Cortex of kidney (tissue), 1 donor: ENCODE data around the gene TUBA1C.
"Not testable (repeated sequence)": the region's sequence is repeated elsewhere in the genome, so short reads cannot be mapped to it uniquely, and the experiment has no call there.

Source experiments
- DNase-seq: peaks from one replicate; lab custom pipeline; 2025; lab: John Stamatoyannopoulos, UW

Gene TUBA1C

DNA sequence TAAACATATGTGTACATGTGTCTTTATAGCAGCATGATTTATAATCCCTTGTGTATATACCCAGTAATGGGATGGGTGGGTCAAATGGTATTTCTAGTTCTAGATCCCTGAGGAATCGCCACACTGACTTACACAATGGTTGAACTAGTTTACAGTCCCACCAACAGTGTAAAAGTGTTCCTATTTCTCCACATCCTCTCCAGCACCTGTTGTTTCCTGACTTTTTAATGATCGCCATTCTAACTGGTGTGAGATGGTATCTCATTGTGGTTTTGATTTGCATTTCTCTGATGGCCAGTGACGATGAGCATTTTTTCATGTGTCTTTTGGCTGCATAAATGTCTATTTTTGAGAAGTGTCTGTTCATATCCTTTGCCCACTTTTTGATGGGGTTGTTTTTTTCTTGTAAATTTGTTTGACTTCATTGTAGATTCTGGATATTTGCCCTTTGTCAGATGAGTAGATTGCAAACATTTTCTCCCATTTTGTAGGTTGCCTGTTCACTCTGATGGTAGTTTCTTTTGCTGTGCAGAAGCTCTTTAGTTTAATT lies 45.6 kb downstream of the TUBA1C start:
- not testable (repeated sequence) for DNase-seq

- no peak for DNase-seq
These were observed 49.9 kb downstream of the TUBA1C start for GRCh38 chr12:49314811-49315210.

DNA sequence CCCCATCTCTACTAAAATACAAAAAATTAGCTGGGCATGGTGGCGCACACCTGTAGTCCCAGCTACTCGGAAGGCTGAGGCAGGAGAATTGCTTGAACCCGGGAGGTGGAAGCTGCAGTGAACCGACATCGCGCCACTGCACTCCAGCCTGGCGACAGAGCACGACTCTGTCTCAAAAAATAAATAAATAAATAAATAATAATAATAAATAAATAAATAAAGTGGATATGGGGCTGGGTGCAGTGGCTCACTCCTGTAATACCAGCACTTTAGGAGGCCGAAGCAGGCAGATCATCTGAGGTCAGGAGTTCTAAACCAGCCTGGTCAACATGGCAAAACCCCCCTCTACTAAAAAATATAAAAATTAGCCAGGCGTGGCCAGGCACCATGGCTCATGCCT lies 52.2 kb downstream of the TUBA1C start:
- not testable (repeated sequence) for DNase-seq

DNA sequence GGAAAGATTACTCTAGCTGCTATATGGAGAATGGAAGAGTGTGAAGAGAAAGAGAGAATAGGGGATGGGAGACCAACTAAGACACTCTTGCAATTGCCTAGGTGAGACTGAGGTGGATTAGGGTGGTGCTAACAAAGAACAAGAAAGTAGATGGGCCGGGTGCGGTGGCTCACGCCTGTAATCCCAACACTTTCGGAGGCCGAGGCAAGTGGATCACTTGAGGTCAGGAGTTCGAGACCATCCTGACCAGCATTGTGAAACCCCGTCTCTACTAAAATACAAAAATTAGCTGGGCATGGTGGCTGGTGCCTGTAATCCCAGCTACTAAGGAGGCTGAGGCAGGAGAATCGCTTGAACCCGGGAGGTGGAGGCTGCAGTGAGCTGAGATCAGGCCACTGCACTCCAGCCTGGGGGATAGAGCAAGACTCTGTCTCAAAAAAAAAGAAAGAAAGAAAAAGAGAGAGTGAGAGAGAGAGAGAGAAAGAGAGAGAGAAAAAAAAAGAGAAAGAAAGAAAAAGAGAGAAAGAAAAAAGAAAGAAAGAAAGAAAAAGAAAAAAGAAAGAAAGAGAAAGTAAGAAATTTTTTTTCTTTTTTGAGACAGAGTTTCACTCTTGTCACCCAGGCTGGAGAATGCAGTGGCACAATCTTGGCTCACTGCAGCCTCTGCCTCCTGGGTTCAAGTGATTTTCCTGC lies 55.7 kb downstream of the TUBA1C start:
- not testable (repeated sequence) for DNase-seq

- DNase-seq: no peak
These were observed 57.5 kb downstream of the TUBA1C start for GRCh38 chr12:49322367-49322707.

DNA sequence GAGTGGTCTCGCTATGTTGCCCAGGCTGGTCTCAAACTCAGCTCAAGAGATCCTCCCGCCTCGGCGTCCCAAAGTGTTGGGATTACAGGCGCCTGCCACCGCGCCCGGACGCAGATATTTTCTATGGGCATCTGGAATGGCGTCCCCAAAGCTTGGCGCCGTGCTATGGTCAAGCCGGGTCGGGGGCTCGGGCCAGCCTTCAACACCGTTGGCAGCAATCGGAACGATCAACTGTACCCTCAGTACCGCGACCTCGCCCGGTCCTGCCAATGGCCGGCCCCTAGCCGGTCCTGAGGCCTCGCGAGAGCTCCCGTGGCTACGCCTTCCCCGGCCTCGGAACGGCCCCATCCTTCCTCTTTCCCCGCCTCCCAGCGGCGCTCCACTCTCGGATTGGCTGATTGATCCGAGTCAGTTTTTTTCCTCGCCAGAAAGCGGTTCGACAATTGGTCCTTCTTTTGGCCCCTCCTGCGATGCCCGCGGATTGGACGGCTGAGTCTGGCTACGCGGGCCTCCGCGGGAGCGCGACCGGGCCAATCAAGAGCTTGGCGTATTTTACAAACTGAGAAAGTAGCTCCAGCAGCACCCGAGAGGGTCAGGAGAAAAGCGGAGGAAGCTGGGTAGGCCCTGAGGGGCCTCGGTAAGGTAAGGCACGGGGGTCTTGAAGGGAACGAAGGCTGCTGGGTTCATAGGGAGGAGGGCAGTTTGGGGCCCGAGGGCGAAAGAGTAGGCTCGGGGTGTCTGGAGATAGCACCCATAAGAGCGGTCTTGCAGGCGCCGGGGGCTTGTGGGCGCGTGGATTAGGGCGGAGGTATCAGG lies 58.0 kb downstream of the TUBA1C start, which contains the start of gene TROAP:
Gene TROAP (plus strand): TSS at position 548 of the 816 bp plus-strand sequence. CDS start 354 bp downstream, outside the sequence.
- DNase-seq: no peak

DNA sequence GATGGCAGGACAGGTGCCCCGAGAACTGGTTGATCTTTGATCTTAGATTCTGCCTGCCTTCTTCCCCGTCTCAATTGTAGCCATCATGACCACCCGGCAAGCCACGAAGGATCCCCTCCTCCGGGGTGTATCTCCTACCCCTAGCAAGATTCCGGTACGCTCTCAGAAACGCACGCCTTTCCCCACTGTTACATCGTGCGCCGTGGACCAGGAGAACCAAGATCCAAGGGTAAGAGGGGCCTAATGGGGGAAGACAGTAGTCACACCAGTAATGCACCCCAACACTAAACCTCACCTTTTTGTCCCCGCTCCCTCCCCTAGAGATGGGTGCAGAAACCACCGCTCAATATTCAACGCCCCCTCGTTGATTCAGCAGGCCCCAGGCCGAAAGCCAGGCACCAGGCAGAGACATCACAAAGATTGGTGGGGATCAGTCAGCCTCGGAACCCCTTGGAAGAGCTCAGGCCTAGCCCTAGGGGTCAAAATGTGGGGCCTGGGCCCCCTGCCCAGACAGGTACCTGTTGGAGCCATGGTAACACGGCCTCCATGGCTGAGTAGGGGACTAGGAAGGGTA lies 58.7 kb downstream of the TUBA1C start:
- DNase-seq: no peak
